Glomerular endothelial cell (primary cell): ENCODE measurements around the gene HOXB3. TPM values are rescaled to one million over a fixed set of nuclear protein-coding genes. Genes with fewer than 3 reads are reported as not detected.

Experiments used
- DNase-seq: peaks from one replicate; pipeline ENCODE4 v3.0.0-alpha.2; 2011; ENCODE audit warnings: low read depth, low spot score; ENCODE audit errors: extremely low read depth
- total RNA-seq: library from RNA; depleted of rRNA; stranded (reverse); fragments of >200 nt; gene quantifications from 2 replicates; pipeline ENCODE4 v1.2.3, GENCODE V29; 2015

The HOXB3 gene
- total RNA-seq, 1 donor from 2014 or later: 48.0 TPM

DNA sequence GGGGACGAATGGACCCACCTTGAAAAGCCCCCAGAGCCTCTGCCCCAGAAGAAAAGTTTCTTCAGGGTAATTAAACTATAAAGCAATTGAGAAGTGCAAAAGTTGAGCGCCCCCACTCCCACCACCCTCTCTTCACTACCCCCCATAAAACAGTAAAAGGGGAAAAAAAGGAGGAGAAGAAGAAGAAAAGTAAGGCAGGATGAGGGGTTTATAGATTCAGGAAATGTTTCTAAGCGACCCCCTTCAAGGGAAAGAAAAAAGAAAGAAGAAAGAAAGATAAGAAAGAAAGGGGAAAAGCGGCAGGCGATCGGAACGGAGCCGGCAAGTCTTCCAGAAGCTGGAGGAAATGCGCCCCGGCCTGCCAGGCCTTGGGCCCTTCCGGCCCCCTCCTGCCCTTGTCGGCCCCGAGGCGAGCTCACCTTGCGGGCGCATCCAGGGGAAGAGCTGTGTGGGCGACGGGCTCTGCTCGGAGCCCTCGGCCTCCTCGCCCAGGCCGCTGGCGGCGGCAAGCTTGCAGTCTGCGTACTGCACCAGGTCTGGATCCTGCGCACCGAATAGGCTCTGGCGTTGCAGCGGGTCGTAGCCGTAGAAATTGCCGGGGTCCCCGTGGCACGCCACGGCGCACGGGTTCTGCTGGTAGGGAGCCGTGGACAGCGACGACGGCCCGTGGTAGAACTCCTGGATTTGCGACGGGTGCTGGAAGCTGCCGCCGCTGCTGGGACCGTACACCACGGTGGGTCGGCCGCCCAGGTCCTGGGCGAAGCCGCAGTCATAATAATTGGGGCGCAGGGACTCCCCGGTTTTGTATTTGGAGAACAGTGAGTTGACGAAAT is 24.0 kb upstream of the HOXB3 start:
- DNase-seq: no peak

- DNase-seq: no peak
Observed at GRCh38 chr17:48612854-48613691, 23.0 kb upstream of the HOXB3 start.

- no peak for DNase-seq
Observed at GRCh38 chr17:48612456-48612853, 22.4 kb upstream of the HOXB3 start.

GRCh38 chr17:48611681-48612455 is 21.8 kb upstream of the HOXB3 start:
- DNase-seq: no peak

- DNase-seq: no peak
Observed at GRCh38 chr17:48611213-48611612, 21.2 kb upstream of the HOXB3 start.

DNA sequence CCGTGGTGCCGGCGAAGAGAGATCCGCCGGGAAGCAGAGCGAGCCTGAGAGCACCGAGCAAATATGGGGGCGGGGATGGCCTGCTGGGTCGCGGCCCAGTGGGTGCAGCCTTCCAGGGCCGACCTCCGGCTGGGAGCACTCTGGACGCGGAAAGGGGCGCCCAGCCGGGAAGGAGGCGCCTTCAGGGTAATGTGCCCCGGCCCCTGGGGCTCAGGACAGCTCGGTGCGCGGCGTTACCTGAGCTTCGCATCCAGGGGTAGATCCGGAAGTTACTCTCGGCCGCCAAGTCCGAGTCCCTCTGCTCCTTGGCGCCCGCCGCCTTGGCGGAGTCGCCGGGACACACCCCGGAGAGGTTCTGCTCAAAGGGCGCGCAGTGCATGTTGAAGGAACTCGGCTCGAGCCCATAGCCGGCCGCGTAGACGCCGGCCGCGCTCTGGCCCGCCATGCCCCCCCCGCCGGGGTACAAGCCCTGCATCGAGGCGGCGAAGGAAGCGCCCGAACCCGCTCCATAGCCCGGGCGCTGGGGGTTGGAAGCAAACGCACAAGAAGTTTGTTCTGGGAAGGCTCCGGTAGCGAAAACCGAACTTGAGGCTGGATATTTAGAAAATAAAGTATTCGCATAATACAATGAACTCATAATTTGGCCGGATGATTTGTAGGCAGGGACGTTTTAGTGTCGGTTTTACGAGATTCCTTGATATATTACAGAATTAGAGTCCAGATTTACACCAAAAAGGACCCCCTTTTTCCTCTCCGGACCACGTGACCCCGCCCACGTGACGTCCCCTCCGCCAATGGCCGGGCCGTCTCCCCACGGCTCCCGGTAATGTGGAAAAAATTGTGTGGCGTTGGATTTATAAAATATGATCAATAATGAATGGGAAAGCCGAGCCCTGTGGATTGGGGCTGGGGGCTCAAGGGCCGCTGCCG is 20.5 kb upstream of the HOXB3 start, which contains the start of gene HOXB7:
HOXB7 (minus strand) TSS at position 736 of the 930 bp plus-strand sequence; CDS start at position 637, 99 bp downstream.
- DNase-seq: no peak

GRCh38 chr17:48609759-48610281 is 19.8 kb upstream of the HOXB3 start:
- DNase-seq: no peak

GRCh38 chr17:48609033-48609432 is 19.0 kb upstream of the HOXB3 start:
- no peak for DNase-seq

GRCh38 chr17:48608494-48608834 is 18.4 kb upstream of the HOXB3 start:
- no peak for DNase-seq

GRCh38 chr17:48606892-48607614 is 17.0 kb upstream of the HOXB3 start:
- DNase-seq: no peak

DNA sequence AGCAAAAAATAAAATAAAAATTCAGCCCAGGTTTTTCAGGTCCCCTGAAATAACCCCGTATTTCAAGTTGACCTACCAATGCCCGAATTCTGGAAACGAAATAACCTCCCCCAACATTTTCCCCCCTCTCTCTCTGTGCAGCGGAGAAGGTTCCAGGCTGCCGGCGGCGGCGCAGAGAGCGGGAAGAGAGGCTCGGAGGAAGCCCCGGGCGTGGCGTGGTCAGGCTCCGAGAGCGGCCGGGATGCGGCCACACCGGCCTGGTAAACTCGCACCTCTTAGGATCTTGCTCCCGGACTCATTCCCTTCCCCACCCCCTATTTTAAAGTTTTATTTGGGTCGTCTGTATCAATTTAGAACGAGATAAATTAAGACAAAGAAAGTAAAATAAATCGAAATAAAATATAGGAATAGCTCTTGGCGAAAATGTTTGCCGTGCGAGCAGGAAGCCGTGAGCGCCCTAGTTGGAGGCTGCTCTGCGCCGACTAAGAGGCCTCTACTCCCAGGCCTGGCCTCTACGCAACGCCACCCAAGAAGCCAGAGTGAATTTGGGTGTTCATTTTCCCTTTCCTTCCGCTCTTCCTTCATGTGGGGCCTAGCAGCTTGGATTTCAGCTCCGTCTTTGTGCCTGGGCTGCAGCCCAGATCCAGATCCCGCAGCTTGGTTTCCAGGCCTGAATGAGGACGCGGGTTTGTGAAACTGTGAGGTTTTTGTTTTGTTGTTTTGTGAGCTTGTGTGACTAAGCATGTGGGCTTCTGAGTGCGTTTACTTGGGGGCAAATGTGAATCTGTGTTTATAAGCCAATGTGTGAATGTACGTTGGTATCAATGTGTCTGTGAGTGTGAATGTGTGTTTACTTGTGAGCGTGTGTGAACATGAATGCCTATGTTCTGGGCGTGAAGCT is 16.2 kb upstream of the HOXB3 start:
- no peak for DNase-seq

- DNase-seq: no peak
Observed at GRCh38 chr17:48605409-48605919, 15.4 kb upstream of the HOXB3 start.

GRCh38 chr17:48604770-48605329 is 14.8 kb upstream of the HOXB3 start, which contains the start of gene HOXB6:
HOXB6 (minus strand) TSS chr17:48604986; CDS start chr17:48598150, 6,836 bp downstream.
- no peak for DNase-seq

DNA sequence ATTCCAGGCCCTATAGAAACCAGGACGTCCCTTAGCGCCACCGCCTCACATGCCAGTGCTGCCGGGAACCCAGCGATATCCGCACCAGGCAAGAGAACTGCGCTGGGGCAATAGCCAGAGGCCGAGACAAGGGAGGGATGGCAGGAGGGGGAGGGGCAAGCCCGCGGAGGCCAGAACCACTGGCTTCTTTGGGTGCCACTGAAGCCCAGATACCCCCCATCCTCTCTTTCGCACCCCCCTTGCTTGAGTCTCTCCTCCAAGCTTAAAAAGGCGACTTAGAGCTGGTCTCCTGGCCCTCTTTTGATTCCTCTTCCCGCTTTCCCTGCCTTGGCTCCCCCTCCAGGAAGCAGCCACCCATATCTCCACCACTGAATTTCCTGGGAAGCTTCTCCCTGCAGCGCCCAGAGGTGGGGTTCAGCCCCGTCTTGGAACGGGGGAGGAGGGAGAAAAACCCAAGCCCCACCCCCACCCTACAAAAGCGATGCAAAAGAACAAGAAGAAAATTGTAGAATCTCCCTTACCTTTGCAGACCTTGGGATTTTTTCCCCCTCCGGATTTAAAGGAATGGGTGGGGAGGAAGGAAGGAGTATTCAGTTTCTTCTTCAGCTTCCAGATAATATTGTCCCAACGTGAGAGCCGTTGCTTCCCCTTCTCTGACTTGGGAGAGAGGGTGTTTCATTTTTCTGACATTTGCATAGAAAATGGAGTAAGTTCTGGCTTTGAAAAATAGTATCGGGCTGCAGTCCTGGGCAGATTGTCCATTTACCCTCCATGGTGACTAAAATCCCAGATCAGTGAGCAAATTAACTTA is 14.1 kb upstream of the HOXB3 start:
- no peak for DNase-seq

DNA sequence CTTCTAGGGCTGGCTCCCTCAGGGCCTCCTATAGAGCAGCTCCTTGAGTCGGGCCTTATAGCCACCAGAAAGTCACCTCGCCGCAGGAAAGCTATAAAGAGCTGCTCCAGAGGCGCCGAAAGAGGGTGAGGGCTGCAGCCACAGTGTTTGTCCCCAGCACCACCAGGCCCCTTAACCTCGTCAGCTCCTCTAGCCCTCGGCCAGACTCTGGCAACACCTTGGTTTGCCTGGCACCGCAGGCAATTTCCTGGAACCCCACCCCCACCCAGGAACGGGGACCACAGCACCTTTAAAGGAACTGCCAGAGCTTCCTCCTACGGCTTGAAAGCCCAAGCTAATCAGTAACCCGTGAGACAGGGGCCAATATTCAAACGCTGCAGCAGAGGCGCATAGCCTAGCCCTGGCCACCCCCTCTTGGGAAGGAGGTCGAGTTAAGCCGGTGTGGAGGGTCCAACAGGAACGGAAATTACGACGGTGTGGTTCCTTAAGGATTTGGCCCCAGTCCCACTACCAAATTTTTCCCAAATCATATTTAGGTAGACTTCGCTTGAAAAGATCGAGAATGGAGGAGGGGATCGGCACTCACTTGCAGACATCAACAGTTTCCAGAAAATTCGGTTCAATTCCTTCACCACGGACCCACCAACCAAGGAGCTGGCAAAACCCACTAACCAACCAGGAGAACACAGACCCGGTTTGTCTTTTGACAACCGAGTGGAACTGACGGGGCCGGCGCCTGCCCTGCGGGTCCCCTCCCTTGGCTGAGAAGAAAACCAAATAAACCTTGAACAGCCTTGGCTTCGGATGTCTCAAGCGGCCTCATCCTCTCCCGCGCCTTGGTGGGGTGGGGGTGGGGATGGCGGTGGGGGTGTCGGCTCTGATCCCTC is 11.7 kb upstream of the HOXB3 start:
- no peak for DNase-seq

DNA sequence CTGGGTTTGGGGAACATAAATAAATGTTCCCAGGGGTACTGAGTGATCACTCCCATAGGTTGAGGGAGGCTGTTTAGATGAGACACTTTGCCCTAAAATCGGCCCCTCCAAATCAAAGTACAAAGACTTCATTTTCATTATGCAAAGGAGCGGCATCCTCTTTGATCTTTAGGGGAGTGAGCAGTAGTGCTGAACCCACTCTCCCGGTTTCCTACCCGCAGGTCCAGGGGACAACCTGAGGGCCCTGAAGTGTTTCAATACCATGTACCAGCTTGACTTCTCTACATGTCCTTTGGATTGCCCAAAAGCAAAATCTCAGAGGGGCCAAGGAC is 11.1 kb upstream of the HOXB3 start:
- DNase-seq: no peak
